ENCODE measurements around the gene HSD17B1. TPM values are rescaled to one million over a fixed set of nuclear protein-coding genes. Genes with fewer than 3 reads are reported as not detected.
"Not testable (repeated sequence)": the region's sequence is repeated elsewhere in the genome, so short reads cannot be mapped to it uniquely, and the experiment has no call there.

Gene HSD17B1
- total and polyA plus RNA-seq, 2 of the 13 experiments (the other 11 are each of a cell fraction or from before 2014, with no cell fraction given), result 0.54 to 0.93 TPM

GRCh38 chr17:42540558-42540957 is 12.2 kb upstream of the HSD17B1 start:
- BruUV-seq (replicated peaks); ATAC-seq; H3K4me3 ChIP-seq (replicated peaks in 1 of 3; ENCODE audit: insufficient read depth in 1 of 3, low read depth in 2 of 3, low read length in 3 of 3); CTCF ChIA-PET (ENCODE audit: low intra/inter-chr PET ratio, low total read pairs); intact Hi-C loops (cut with micrococcal nuclease; ENCODE audit: unreplicated experiment); H3K9me3 ChIP-seq (ENCODE audit: low read length); FAIRE-seq; H3K79me2 ChIP-seq (ENCODE audit: insufficient read depth, low read length); H2AFZ ChIP-seq (ENCODE audit: low read length); DNase-seq (ENCODE audit: low spot score); H4K20me1 ChIP-seq (ENCODE audit: insufficient read depth, low read length); H3K27me3 ChIP-seq (ENCODE audit: control insufficient read depth in 1 of 2, insufficient read depth in 2 of 2, low read length in 2 of 2); in situ Hi-C loops (cut with HindIII; ENCODE audit: extremely low pct_ligation_motif_present, low pct_unique_long_range_greater_than_20kb): not testable (repeated sequence)
- H3K9ac ChIP-seq (ENCODE audit: insufficient read depth, low read depth, low read length), result peak overlapping the region; percentile 39; the same call in 1 of the 2 replicates
- peak overlapping the region; percentile 76 for H3K27ac ChIP-seq (ENCODE audit: extremely low read length, insufficient read depth, low read length)
- POLR2A ChIA-PET, result interaction anchor here (1.2 to 4.0 kb wide), 10 partner anchors 10 to 69 kb away, joined by 3 to 67 read pairs (median 14); partner anchors contain the start of genes COASY, HSD17B1, PSMC3IP and RETREG3
- H3K4me1 ChIP-seq (ENCODE audit: insufficient read depth, low read length), result peaks cover 74% of the 10 kb centered on the region
- TF ChIP-seq, protein P1, sequence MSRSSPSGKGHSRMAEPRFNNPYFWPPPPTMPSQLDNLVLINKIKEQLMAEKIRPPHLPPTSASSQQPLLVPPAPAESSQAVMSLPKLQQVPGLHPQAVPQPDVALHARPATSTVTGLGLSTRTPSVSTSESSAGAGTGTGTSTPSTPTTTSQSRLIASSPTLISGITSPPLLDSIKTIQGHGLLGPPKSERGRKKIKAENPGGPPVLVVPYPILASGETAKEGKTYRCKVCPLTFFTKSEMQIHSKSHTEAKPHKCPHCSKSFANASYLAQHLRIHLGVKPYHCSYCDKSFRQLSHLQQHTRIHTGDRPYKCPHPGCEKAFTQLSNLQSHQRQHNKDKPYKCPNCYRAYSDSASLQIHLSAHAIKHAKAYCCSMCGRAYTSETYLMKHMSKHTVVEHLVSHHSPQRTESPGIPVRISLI (CRISPR knock-in tag; IDR thresholded peaks at IDR 0.05; ENCODE audit: borderline replicate concordance), result 0 out of 2 replicates have a peak, but pooled peaks have one; percentile 1
- peaks cover 3 to 19% of the 10 kb centered on the region in 2 experiments; a peak in 3 of 5 replicates for H3K36me3 ChIP-seq (replicated peaks in 1 of 2; ENCODE audit: control insufficient read depth in 1 of 2, insufficient read depth in 2 of 2, low read length in 2 of 2)
- 98% methylated on average over 4 of the region's 4 CpGs for WGBS (ENCODE audit: low lambda C conversion rate)
- H3K4me2 ChIP-seq (ENCODE audit: low read depth, low read length), result 0 out of 2 replicates have a peak overlapping the region, but pooled peaks have one; percentile 50

DNA sequence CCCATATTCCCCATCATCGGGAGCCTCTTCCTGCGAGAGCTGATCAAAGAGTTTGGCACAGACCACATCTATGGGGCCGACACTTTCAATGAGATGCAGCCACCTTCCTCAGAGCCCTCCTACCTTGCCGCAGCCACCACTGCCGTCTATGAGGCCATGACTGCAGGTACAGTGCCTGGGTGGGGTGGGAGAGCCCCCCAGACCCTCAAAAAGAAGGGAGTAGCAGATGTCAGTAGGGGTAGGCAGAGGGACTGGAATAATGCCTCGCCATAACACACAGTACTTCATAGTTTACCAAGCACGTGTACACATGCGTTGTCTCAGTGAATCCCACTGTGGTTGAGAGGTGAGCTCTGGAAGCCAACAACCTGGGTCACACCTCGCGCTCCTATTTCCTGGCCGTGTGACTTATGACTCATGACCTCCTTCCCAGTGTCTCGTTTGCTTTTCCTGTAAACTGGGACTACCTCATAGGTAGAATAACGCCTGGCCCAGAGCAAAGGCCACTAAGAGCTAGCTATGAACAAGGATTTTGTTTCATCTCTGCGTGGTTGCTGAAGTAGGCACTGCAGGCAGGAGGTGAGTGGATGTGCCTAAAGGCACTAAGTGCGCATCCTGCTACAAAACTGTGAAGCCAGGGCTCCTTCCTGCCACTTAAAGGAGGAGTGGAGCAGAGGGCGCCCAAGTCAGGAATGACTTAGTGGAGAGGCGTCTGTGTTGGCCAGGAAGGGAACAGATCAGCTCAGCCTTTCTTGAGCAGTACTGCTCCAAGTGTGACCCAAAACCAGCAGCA is 11.5 kb upstream of the HSD17B1 start:
- POLR2A ChIA-PET, result interaction anchor here (0.7 to 4.0 kb wide), 16 partner anchors 10 to 229 kb away, joined by 3 to 67 read pairs (median 6); partner anchors contain the start of genes COASY, HSD17B1, PLEKHH3 and PSMC3IP
- H3K4me1 ChIP-seq (ENCODE audit: insufficient read depth, low read length), result peaks cover 76% of the 10 kb centered on the region
- peaks cover 7% of the 10 kb centered on the region for H3K79me2 ChIP-seq (ENCODE audit: insufficient read depth, low read length)
- intact Hi-C loops (cut with micrococcal nuclease; ENCODE audit: unreplicated experiment), result no loop called here
- in situ Hi-C loops (cut with HindIII; ENCODE audit: extremely low pct_ligation_motif_present, low pct_unique_long_range_greater_than_20kb), result no loop called here
- peak overlapping the region; percentile 76 for H3K27ac ChIP-seq (ENCODE audit: extremely low read length, insufficient read depth, low read length)
- CTCF ChIA-PET (ENCODE audit: low intra/inter-chr PET ratio, low total read pairs), result no interaction called here
- H3K4me3 ChIP-seq (replicated peaks in 1 of 3; ENCODE audit: insufficient read depth in 1 of 3, low read depth in 2 of 3, low read length in 3 of 3), result no peak overlapping the region; a peak in 1 of 6 replicates
- H3K4me2 ChIP-seq (ENCODE audit: low read depth, low read length), result peak overlapping the region; percentile 50
- peaks cover 3 to 19% of the 10 kb centered on the region in 2 experiments; a peak in 3 of 5 replicates for H3K36me3 ChIP-seq (replicated peaks in 1 of 2; ENCODE audit: control insufficient read depth in 1 of 2, insufficient read depth in 2 of 2, low read length in 2 of 2)
- ATAC-seq (peak; percentile 48), DNase-seq (ENCODE audit: low spot score) (peak; percentile 94), FAIRE-seq (peak; percentile 75)
- no peaks in the 10 kb centered on the region for H3K27me3 ChIP-seq (ENCODE audit: control insufficient read depth in 1 of 2, insufficient read depth in 2 of 2, low read length in 2 of 2)
- 45% methylated on average over 17 of the region's 17 CpGs for WGBS (ENCODE audit: low lambda C conversion rate)
- H3K9me3 ChIP-seq (ENCODE audit: low read length), result no peaks in the 10 kb centered on the region
- peak overlapping the region; percentile 52 for H3K9ac ChIP-seq (ENCODE audit: insufficient read depth, low read depth, low read length)
- no peaks in the 10 kb centered on the region for H4K20me1 ChIP-seq (ENCODE audit: insufficient read depth, low read length)
- H2AFZ ChIP-seq (ENCODE audit: low read length), result no peak overlapping the region
- no TSS peak for BruUV-seq (replicated peaks)
- TF ChIP-seq ZNF407 (CRISPR knock-in tag; IDR thresholded peaks at IDR 0.05; ENCODE audit: not compliant biosample characterization) (peak; percentile 65), WIZ (CRISPR knock-in tag; IDR thresholded peaks at IDR 0.05) (no peak), PAX8 (CRISPR knock-in tag; IDR thresholded peaks at IDR 0.05; ENCODE audit: borderline replicate concordance) (no peak)
